Epithelial cell of esophagus (primary cell): Measurements from ENCODE around the gene MPPED1.

ENCODE experiments used
- DNase-seq: peaks from one replicate; pipeline ENCODE4 v3.0.0; 2010; ENCODE audit warnings: low read depth
- H3K4me3 ChIP-seq: 2 replicates; pipeline ENCODE4 v1.5.1; 2011; ENCODE audit warnings: mild to moderate bottlenecking, low read length, control low read depth
- CTCF ChIP-seq: IDR thresholded peaks from 2 replicates; pipeline ENCODE4 v1.5.1; 2011; ENCODE audit warnings: low read depth, mild to moderate bottlenecking, low read length, control low read depth, inconsistent platforms; ENCODE audit not compliant: insufficient read depth; ENCODE audit errors: missing control alignments

The MPPED1 gene

GRCh38 chr22:43493297-43493696 lies 81.5 kb downstream of the MPPED1 start:
- no peak for DNase-seq
- no peak overlapping the region for H3K4me3 ChIP-seq
- no peak for TF ChIP-seq CTCF

- no peak for TF ChIP-seq CTCF
- no peak overlapping the region for H3K4me3 ChIP-seq
- no peak for DNase-seq
Measured at GRCh38 chr22:43497956-43498855, 86.4 kb downstream of the MPPED1 start.

GRCh38 chr22:43498856-43499253 lies 87.0 kb downstream of the MPPED1 start:
- no peak for TF ChIP-seq CTCF
- no peak overlapping the region for H3K4me3 ChIP-seq
- DNase-seq = no peak

- H3K4me3 ChIP-seq = no peak overlapping the region
- TF ChIP-seq CTCF = no peak
- no peak for DNase-seq
Measured at GRCh38 chr22:43500792-43501785, 89.3 kb downstream of the MPPED1 start.

GRCh38 chr22:43501878-43502277 lies 90.1 kb downstream of the MPPED1 start:
- no peak for TF ChIP-seq CTCF
- no peak overlapping the region for H3K4me3 ChIP-seq
- DNase-seq = no peak

- no peak for TF ChIP-seq CTCF
- H3K4me3 ChIP-seq = no peak overlapping the region
- no peak for DNase-seq
Measured at GRCh38 chr22:43502306-43502874, 90.6 kb downstream of the MPPED1 start.
